Trophoblast cell (in vitro differentiated cells and primary cell): ENCODE data around the gene RAB17.
A peak's percentile ranks its signal among the peaks of the same experiment; 100 is the strongest.

Experiments used
- DNase-seq, 2 donors: peaks; one replicate each; pipeline ENCODE4 v3.0.0-alpha.2; 2016
- H2AFZ ChIP-seq: 2 replicates; pipeline ENCODE4 v1.6.1; 2013; ENCODE audit warnings: low read length, moderate library complexity, mild to moderate bottlenecking; ENCODE audit not compliant: insufficient read depth, poor library complexity
- H2AK5ac ChIP-seq: 2 replicates; pipeline ENCODE4 v1.6.1; 2013; ENCODE audit warnings: mild to moderate bottlenecking, low read length
- H2BK120ac ChIP-seq: 2 replicates; pipeline ENCODE4 v1.6.1; 2013; ENCODE audit warnings: low read length, mild to moderate bottlenecking, moderate library complexity; ENCODE audit not compliant: insufficient read depth, poor library complexity
- H2BK12ac ChIP-seq: 2 replicates; pipeline ENCODE4 v1.6.1; 2013; ENCODE audit warnings: mild to moderate bottlenecking, low read length, moderate library complexity
- H2BK5ac ChIP-seq: 2 replicates; pipeline ENCODE4 v1.6.1; 2013; ENCODE audit warnings: low read length, low read depth, moderate library complexity, mild to moderate bottlenecking; ENCODE audit not compliant: poor library complexity
- H3K14ac ChIP-seq: 2 replicates; pipeline ENCODE4 v1.6.1; 2013; ENCODE audit warnings: mild to moderate bottlenecking, low read length
- H3K18ac ChIP-seq: 2 replicates; pipeline ENCODE4 v1.6.1; 2013; ENCODE audit warnings: mild to moderate bottlenecking, low read length
- H3K23ac ChIP-seq: 2 replicates; pipeline ENCODE4 v1.6.1; 2013; ENCODE audit warnings: low read length
- H3K27ac ChIP-seq: 2 replicates; pipeline ENCODE4 v1.5.1; 2013; ENCODE audit warnings: low read depth, mild to moderate bottlenecking, inconsistent platforms, low read length, moderate library complexity
- H3K27me3 ChIP-seq: 2 replicates; pipeline ENCODE4 v1.6.1; 2013; ENCODE audit warnings: inconsistent platforms, mild to moderate bottlenecking, low read length, moderate library complexity; ENCODE audit not compliant: insufficient read depth
- H3K36me3 ChIP-seq, 2 experiments: 1 replicate in 1 of 2; 2 replicates in 1 of 2; pipeline ENCODE4 v1.6.1; 2013; ENCODE audit warnings: low read length in 2 of 2, mild to moderate bottlenecking in 2 of 2, moderate library complexity in 1 of 2; ENCODE audit not compliant: insufficient read depth in 2 of 2, control insufficient read depth in 1 of 2
- H3K4ac ChIP-seq: 2 replicates; pipeline ENCODE4 v1.6.1; 2013; ENCODE audit warnings: low read depth, mild to moderate bottlenecking, low read length, moderate library complexity
- H3K4me1 ChIP-seq, 2 experiments: 1 replicate in 1 of 2; 2 replicates in 1 of 2; pipeline ENCODE4 v1.6.1; 2013; ENCODE audit warnings: low read length in 2 of 2, mild to moderate bottlenecking in 2 of 2, moderate library complexity in 1 of 2; ENCODE audit not compliant: insufficient read depth in 2 of 2, control insufficient read depth in 1 of 2
- H3K4me2 ChIP-seq: 2 replicates; pipeline ENCODE4 v1.6.1; 2013; ENCODE audit warnings: inconsistent platforms, mild to moderate bottlenecking, low read length, moderate library complexity
- H3K4me3 ChIP-seq: 2 replicates; pipeline ENCODE4 v1.5.1; 2013; ENCODE audit warnings: mild to moderate bottlenecking, low read depth, low read length, inconsistent platforms
- H3K79me1 ChIP-seq: one replicate; pipeline ENCODE4 v1.6.1; 2013; ENCODE audit warnings: low read length
- H3K79me2 ChIP-seq: 2 replicates; pipeline ENCODE4 v1.6.1; 2013; ENCODE audit warnings: low read length, mild to moderate bottlenecking; ENCODE audit not compliant: control insufficient read depth, insufficient read depth, poor library complexity
- H3K9ac ChIP-seq: 2 replicates; pipeline ENCODE4 v1.6.1; 2013; ENCODE audit warnings: mild to moderate bottlenecking, low read length
- H3K9me3 ChIP-seq: 2 replicates; pipeline ENCODE4 v1.6.1; 2013; ENCODE audit warnings: low read depth, mild to moderate bottlenecking, control low read depth, inconsistent platforms, low read length; ENCODE audit not compliant: insufficient read depth
- H4K12ac ChIP-seq: 2 replicates; pipeline ENCODE4 v1.6.1; 2013; ENCODE audit warnings: low read depth, mild to moderate bottlenecking, low read length, moderate library complexity
- H4K8ac ChIP-seq: 2 replicates; pipeline ENCODE4 v1.6.1; 2013; ENCODE audit warnings: low read depth, mild to moderate bottlenecking, low read length, moderate library complexity
- H4K91ac ChIP-seq: one replicate; pipeline ENCODE4 v1.6.1; 2013; ENCODE audit warnings: low read depth, mild to moderate bottlenecking, low read length, moderate library complexity
- WGBS: extraction: QIAGEN DNeasy Blood & Tissue Kit; methylation state at CpG from one replicate; pipeline ENCODE4 v1.1.7; 2013; ENCODE audit warnings: missing lambda C conversion rate; ENCODE audit not compliant: insufficient read length, insufficient coverage; ENCODE audit errors: extremely low coverage; 5-methylcytosine and 5-hydroxymethylcytosine counted together

Gene RAB17

DNA sequence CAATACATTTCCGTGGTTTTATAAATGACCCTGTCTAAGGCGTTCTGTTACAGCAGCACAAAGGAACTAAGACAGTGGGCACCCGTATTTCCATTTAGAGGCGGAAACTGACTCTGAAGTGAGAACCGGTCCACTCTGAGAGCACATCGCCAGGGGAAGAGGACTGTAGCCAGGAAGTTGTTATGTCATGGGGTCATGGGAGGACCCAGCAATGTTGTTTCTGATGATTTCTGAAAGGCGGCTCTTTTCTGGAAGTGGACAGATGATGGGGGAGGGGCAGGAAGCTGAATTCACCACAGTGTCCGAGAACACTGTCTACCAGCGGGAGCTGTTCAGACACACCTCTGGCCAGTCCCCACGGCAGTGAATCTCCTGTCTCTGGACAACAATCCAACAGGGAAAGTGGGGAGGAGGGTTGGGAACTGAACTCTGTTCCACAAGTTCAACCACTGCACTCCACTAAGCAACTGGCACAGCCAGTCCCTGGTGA is 34.7 kb upstream of the RAB17 start:
- H4K12ac ChIP-seq = no peak overlapping the region
- peaks cover 2% of the 10 kb centered on the region for H3K79me2 ChIP-seq
- no peak overlapping the region for H3K18ac ChIP-seq
- H2AFZ ChIP-seq = no peak overlapping the region
- no peak overlapping the region for H3K4me2 ChIP-seq
- no peak overlapping the region for H4K91ac ChIP-seq
- no peak for DNase-seq
- H3K9ac ChIP-seq = no peak overlapping the region
- H3K36me3 ChIP-seq = no peaks in the 10 kb centered on the region
- H3K9me3 ChIP-seq = peaks cover 2% of the 10 kb centered on the region
- no peak overlapping the region for H3K27ac ChIP-seq
- H3K14ac ChIP-seq = no peak overlapping the region
- WGBS = no CpG with 5 or more reads among the region's 10 CpGs
- no peak overlapping the region for H3K23ac ChIP-seq
- H3K4me3 ChIP-seq = no peak overlapping the region
- H3K79me1 ChIP-seq = peaks cover 6% of the 10 kb centered on the region
- H2BK12ac ChIP-seq = no peak overlapping the region
- H4K8ac ChIP-seq = no peak overlapping the region
- no peaks in the 10 kb centered on the region for H3K27me3 ChIP-seq
- H2AK5ac ChIP-seq = no peak overlapping the region
- H2BK120ac ChIP-seq = no peak overlapping the region
- no peak overlapping the region for H2BK5ac ChIP-seq
- H3K4ac ChIP-seq = no peak overlapping the region
- H3K4me1 ChIP-seq = peaks cover 2 to 7% of the 10 kb centered on the region in 2 experiments

DNA sequence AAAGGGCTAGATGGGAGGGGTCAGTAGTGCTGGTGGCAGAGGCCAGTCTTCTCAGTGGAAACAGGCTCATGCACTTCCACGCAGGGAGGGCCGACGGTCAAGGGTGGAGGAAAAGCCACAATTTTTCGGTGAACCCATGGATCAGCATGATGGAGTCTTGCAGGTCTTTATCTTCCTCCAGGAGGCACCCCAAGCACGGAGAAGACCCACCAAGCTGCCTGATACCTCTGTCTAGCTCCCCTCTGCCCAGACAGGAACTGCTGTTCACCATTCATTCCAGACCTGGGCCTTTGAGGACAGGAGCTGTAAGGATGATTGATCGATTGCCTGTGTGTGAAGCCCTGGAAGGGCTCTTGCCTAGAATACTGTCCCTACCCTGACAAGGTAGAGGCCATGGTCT is 34.0 kb upstream of the RAB17 start:
- WGBS = no CpG with 5 or more reads among the region's 6 CpGs
- no peak for DNase-seq
- H2BK12ac ChIP-seq = no peak overlapping the region
- no peak overlapping the region for H3K23ac ChIP-seq
- no peak overlapping the region for H2AFZ ChIP-seq
- H3K27me3 ChIP-seq = no peaks in the 10 kb centered on the region
- peaks cover 6% of the 10 kb centered on the region for H3K79me1 ChIP-seq
- peaks cover 2% of the 10 kb centered on the region for H3K9me3 ChIP-seq
- H3K18ac ChIP-seq = no peak overlapping the region
- peaks cover 2 to 7% of the 10 kb centered on the region in 2 experiments for H3K4me1 ChIP-seq
- H3K27ac ChIP-seq = no peak overlapping the region
- H3K79me2 ChIP-seq = peaks cover 2% of the 10 kb centered on the region
- H3K36me3 ChIP-seq = no peaks in the 10 kb centered on the region
- H3K4ac ChIP-seq = no peak overlapping the region
- H4K91ac ChIP-seq = no peak overlapping the region
- no peak overlapping the region for H2BK120ac ChIP-seq
- no peak overlapping the region for H3K9ac ChIP-seq
- H2AK5ac ChIP-seq = no peak overlapping the region
- H3K4me2 ChIP-seq = no peak overlapping the region
- no peak overlapping the region for H3K14ac ChIP-seq
- no peak overlapping the region for H3K4me3 ChIP-seq
- H4K12ac ChIP-seq = no peak overlapping the region
- no peak overlapping the region for H4K8ac ChIP-seq
- H2BK5ac ChIP-seq = no peak overlapping the region

DNA sequence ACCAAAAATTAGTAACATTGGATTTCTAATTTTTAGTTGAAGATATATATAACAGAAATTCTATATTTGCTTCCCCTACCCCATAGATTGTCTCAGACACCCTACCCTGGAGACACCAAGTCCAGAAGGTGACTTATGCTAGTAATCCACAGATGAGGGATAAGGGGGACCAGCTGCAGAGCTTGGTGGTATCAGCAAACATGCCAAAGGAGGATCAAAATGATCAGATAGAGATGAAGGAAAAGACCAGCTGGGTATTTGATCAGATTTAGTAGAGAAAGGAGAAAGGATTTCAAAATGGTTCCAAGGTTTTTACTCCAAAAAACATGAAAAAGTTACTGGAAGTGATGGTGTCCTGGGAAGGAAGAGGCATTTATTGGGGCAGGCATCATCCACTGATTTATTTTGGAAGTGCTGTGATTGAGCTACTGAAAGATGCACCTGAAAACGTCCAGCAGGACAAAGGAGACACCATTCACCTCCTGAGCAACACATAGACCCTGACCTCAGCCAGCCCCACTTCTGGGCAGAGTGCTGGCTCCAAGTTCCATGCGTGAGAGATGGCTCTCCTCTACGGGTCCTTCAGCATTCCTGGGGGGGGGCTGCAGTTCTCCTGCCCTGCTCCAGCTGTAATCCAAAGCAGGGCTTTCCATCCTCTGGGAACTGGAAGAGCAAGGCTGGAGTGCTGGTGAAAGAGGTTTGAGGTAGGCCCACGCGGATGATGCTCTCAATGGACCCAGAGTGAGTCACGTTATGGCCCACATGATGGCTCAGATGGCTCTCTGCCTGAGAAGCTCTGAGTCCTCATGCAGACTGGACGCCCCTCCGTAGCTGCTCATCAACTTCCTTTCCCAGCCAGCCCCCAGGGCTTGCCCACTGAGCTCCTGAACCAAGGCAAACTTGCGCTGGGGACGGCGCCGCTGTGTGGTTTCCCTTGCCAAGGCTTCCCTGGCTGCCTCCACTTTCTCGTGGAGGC is 33.2 kb upstream of the RAB17 start:
- H4K8ac ChIP-seq = no peak overlapping the region

DNA sequence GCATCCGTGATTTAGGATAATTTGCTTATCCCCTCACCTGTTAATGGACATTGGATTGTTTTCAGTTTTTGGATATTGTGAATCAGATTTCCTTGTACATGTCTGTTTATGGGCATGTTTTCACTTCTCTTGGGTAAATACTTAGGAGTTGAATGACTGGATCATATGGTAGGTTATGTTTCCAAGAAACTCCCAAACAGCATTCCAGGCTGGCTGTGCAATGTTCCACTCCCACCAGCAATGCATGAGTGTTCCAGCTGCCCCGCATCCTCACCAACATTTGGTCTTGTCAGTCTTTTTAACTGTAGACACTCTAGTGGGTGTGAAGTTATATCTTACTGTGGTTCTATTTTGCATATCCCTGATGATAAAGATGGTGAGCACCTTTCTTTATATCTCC is 27.9 kb upstream of the RAB17 start:
- Histone ChIP-seq H3K18ac (no peak overlapping the region), H3K4ac (no peak overlapping the region), H2BK5ac (no peak overlapping the region), H3K79me2 (no peaks in the 10 kb centered on the region), H3K4me3 (no peak overlapping the region), H3K27me3 (no peaks in the 10 kb centered on the region), H3K79me1 (peaks cover 20% of the 10 kb centered on the region), H3K9ac (no peak overlapping the region), H2BK12ac (no peak overlapping the region), H4K91ac (no peak overlapping the region), H3K27ac (no peak overlapping the region), H2BK120ac (no peak overlapping the region), H3K36me3 (no peaks in the 10 kb centered on the region), H3K4me1 (peaks cover 25 to 27% of the 10 kb centered on the region in 2 experiments), H3K4me2 (no peak overlapping the region), H2AK5ac (no peak overlapping the region), H2AFZ (no peak overlapping the region), H3K14ac (no peak overlapping the region), H4K8ac (no peak overlapping the region), H3K9me3 (no peaks in the 10 kb centered on the region), H4K12ac (no peak overlapping the region), H3K23ac (no peak overlapping the region)
- WGBS = no CpG with 5 or more reads among the region's 2 CpGs
- DNase-seq = peak; percentile 77 to 84

More for the DNA sequence above, 33.2 kb upstream of the RAB17 start:
- no CpG with 5 or more reads among the region's 13 CpGs for WGBS
- no peak overlapping the region for H2BK120ac ChIP-seq
- H3K36me3 ChIP-seq = no peaks in the 10 kb centered on the region
- H2BK5ac ChIP-seq = no peak overlapping the region
- no peak overlapping the region for H4K12ac ChIP-seq
- H3K14ac ChIP-seq = no peak overlapping the region
- peaks cover 6% of the 10 kb centered on the region for H3K79me1 ChIP-seq
- H2BK12ac ChIP-seq = no peak overlapping the region
- H2AFZ ChIP-seq = no peak overlapping the region
- no peak overlapping the region for H3K23ac ChIP-seq
- no peak overlapping the region for H3K27ac ChIP-seq
- peaks cover 2% of the 10 kb centered on the region for H3K9me3 ChIP-seq
- H3K18ac ChIP-seq = no peak overlapping the region
- H3K27me3 ChIP-seq = no peaks in the 10 kb centered on the region
- no peak overlapping the region for H3K4ac ChIP-seq
- no peak overlapping the region for H3K4me3 ChIP-seq
- H4K91ac ChIP-seq = no peak overlapping the region
- no peak overlapping the region for H3K4me2 ChIP-seq
- H3K79me2 ChIP-seq = peaks cover 2% of the 10 kb centered on the region
- H2AK5ac ChIP-seq = no peak overlapping the region
- DNase-seq = no peak
- peaks cover 0 to 6% of the 10 kb centered on the region in 2 experiments for H3K4me1 ChIP-seq
- no peak overlapping the region for H3K9ac ChIP-seq
